ENCODE results near the gene CXCL10.
"Not testable (repeated sequence)": the region's sequence is repeated elsewhere in the genome, so short reads cannot be mapped to it uniquely, and the experiment has no call there.

Gene CXCL10

GRCh38 chr4:76023389-76023788 is at the start of gene CXCL10:
Gene CXCL10 (minus strand): TSS chr4:76023497. CDS start chr4:76023431, 66 bp downstream.
- DNase-seq: no peak

- DNase-seq: no peak
Measured at GRCh38 chr4:76072760-76073159, 49.5 kb upstream of the CXCL10 start.

GRCh38 chr4:76067652-76068286 is 44.5 kb upstream of the CXCL10 start:
- peak; percentile 3 to 39 (median 24) for DNase-seq

GRCh38 chr4:76066546-76066945 is 43.2 kb upstream of the CXCL10 start:
- DNase-seq: no peak

GRCh38 chr4:76061982-76062381 is 38.7 kb upstream of the CXCL10 start:
- no peak for DNase-seq

GRCh38 chr4:76061421-76061820 is 38.1 kb upstream of the CXCL10 start:
- no peak for DNase-seq

- DNase-seq: no peak
Measured at GRCh38 chr4:76060506-76060905, 37.2 kb upstream of the CXCL10 start.

- DNase-seq: no peak
Measured at GRCh38 chr4:76059750-76060149, 36.5 kb upstream of the CXCL10 start.

- DNase-seq: no peak
Measured at GRCh38 chr4:76058888-76059426, 35.7 kb upstream of the CXCL10 start.

- no peak for DNase-seq
Measured at GRCh38 chr4:76058302-76058701, 35.0 kb upstream of the CXCL10 start.

GRCh38 chr4:76055421-76055820 is 32.1 kb upstream of the CXCL10 start:
- DNase-seq: no peak

GRCh38 chr4:76055016-76055415 is 31.7 kb upstream of the CXCL10 start:
- DNase-seq: no peak

- DNase-seq: no peak
Measured at GRCh38 chr4:76053730-76054129, 30.4 kb upstream of the CXCL10 start.

- not testable (repeated sequence) for DNase-seq
Measured at GRCh38 chr4:76050560-76051050, 27.3 kb upstream of the CXCL10 start.

- not testable (repeated sequence) for DNase-seq
Measured at GRCh38 chr4:76049860-76050416, 26.6 kb upstream of the CXCL10 start.

GRCh38 chr4:76044686-76045085 is 21.4 kb upstream of the CXCL10 start:
- not testable (repeated sequence) for DNase-seq

GRCh38 chr4:76043306-76043705 is 20.0 kb upstream of the CXCL10 start:
- DNase-seq: not testable (repeated sequence)

- DNase-seq: not testable (repeated sequence)
Measured at GRCh38 chr4:76042241-76042998, 19.1 kb upstream of the CXCL10 start.

GRCh38 chr4:76036855-76037254 is 13.6 kb upstream of the CXCL10 start:
- no peak for DNase-seq

- DNase-seq: no peak
Measured at GRCh38 chr4:76035799-76036380, 12.6 kb upstream of the CXCL10 start, which contains the start of gene CXCL11. Gene CXCL11 (minus strand): TSS chr4:76036070. CDS start chr4:76035987, 83 bp downstream.

GRCh38 chr4:76035141-76035540 is 11.8 kb upstream of the CXCL10 start:
- DNase-seq: no peak

- no peak for DNase-seq
Measured at GRCh38 chr4:76029300-76029699, 6.0 kb upstream of the CXCL10 start.

- DNase-seq: no peak
Measured at GRCh38 chr4:76028350-76028765, 5.1 kb upstream of the CXCL10 start.
